ENCODE results near the gene CAMTA1.

GRCh38 chr1:7558481-7558880 lies 773.2 kb downstream of the CAMTA1 start:
- TF ChIP-seq CTCF (IDR thresholded peaks at IDR 0.05) (no peak), EZH2 (IDR thresholded peaks at IDR 0.05) (no peak)

All from neural progenitor cell (in vitro differentiated cells).